Stimulated activated CD4-positive, alpha-beta T cell treated with anti-CD3 and anti-CD28 coated beads, Interleukin-15, amount 100 ng/mL, for 1 hour (primary cell): ENCODE results near the gene POC1B.
"Not testable (repeated sequence)": the region's sequence is repeated elsewhere in the genome, so short reads cannot be mapped to it uniquely, and the experiment has no call there.

ENCODE experiments used
- DNase-seq, 2 donors: peaks; one replicate each; pipeline ENCODE4 v3.0.0-alpha.2; 2020; ENCODE audit warnings: low read depth in 1 of 2, low spot score in 1 of 2

The POC1B gene

GRCh38 chr12:89468017-89468416 is 57.8 kb downstream of the POC1B start:
- DNase-seq = no peak

DNA sequence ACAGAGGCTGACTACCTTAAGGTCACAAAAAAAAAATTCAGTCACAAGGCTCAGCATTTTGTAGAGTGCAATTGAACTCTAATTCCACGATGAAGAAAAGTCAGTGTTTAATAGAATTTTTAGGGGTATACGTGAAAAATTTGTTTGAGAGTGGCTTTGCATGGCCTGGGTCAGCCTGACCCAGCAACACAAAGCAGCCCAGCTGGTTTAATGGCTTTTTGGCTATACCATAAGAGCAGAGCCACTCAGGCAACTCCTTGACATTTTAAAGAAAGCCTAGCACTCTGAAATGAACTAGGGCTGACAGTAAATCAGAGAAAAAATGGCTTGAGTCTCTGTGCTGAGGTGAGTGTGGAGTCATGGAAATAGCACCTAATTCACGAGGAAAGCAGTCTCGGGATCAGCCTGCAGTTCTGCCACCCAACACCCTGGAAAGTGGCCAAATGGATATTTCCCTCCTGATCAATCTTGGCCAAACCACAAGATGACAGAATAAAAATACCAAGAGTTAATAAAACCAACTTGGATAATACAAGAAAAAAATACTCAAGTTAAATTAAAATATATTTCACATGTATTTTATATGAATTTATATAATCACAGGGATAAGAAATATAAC is 60.8 kb downstream of the POC1B start:
- DNase-seq = no peak

GRCh38 chr12:89461649-89462612 is 63.9 kb downstream of the POC1B start:
- DNase-seq = no peak

GRCh38 chr12:89461190-89461589 is 64.7 kb downstream of the POC1B start:
- DNase-seq = no peak

GRCh38 chr12:89459279-89459678 is 66.6 kb downstream of the POC1B start:
- DNase-seq = not testable (repeated sequence)

DNA sequence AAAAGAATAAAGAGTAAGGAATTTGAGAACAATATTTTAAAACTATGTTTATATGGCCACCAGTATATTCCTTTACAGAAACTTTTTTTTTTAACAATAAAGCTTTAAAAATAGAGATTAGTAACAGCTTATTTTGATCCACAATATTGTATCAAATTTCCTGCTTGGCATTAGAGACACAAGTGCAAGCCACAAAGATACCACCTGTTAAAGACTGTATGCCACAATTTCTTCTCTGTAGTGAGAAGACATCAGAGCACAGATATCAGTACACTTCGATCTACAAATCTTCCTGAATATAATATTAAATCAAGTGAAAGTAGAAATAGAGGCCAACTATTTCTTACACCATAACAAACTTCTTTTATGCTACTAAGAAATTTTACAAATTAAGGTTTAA is 69.3 kb downstream of the POC1B start:
- no peak for DNase-seq

DNA sequence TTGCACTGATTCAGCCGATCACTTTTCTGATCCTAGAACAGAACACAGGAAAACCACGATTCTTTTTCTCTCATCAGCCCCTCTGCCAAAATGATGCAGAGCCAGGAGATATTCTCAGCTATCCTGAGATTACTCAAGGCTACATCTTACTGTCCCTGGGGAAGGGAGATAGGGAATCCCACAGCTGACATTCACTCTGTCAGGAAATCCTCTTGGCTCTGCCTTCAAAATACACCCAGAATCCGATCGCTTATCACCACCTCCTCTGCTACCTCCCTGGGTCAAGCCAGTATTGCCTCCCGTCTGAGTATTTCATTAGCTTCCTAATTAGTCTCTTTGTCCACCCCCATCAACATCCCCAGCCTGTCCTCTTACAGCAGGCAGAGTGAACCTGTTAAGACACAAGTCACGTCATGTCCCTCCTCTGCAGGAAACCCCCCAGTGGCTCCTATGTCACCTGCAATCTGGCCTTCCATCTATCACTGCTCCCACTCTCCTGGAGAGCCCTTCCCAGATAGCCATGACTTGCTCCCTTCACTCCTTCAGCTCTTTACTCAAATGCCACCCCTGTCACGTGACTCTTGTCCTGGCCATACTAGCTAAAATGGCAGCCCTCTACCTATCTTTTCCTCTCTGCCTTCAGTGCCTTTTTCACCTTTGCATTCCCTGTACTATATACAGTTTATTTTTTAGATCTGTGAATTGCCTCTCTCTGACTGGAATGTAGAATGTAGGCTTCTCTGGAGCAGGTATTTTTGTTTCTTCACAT is 71.6 kb downstream of the POC1B start:
- DNase-seq = no peak

DNA sequence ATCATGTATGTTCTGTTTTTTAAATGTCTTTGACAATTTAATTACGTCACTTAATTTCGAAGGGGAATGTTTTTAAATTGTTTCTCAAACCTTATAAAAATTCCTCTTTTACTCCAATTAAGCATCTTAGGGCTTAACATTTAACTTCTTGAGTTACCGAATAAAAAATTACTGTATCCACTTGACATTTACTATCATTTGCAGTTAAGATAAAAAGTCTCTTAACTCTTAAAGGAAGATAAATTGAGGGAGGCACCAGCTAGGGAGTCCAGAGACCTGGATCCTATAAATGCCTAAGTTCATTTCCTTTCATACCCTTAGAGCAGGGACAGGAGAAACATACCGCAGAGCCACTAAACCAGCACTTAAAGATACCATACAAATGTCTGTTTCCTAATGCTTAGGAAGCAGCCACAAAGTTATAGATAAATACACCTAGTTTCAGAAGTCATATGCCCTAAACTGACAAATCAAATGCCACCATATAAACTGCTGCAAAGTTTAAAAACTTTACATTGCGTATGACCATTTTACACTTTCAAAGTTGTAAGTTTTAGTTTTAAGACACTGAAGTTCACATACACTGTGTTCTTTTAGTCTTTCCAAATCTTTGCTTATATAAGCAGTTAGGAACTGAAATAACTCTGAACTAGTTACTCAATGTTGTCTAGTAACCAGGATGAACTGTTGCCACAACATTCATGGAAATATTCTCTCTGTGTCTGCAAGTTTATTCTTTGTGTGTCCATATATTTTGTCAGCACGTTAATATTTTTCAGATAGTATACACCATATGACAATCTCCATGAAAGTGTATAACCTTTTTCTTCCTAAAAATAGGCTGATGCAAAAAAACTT is 72.5 kb downstream of the POC1B start:
- DNase-seq = no peak

DNA sequence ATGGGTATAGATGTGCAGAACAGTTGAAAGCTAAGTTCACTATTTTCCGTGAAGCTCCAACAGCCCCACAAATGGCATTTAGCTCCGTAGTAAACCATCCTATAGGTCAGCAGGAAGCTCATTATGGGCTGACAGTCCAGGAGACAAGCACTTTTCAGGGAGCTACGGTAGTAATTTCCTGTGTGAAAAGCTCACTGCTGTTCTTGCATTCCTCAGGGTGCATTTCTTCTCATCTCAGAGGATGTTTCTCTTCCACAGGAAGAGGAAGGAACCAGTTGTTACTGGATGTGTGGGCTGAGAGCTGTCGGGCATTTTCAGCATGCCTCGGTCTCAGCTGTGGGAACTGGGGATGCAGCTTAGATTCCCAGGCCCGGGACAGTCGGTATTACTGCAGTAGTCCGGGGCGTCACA is 74.0 kb downstream of the POC1B start:
- DNase-seq = no peak

GRCh38 chr12:89450907-89451306 is 74.9 kb downstream of the POC1B start:
- no peak for DNase-seq

GRCh38 chr12:89448951-89449371 is 76.9 kb downstream of the POC1B start:
- no peak for DNase-seq

DNA sequence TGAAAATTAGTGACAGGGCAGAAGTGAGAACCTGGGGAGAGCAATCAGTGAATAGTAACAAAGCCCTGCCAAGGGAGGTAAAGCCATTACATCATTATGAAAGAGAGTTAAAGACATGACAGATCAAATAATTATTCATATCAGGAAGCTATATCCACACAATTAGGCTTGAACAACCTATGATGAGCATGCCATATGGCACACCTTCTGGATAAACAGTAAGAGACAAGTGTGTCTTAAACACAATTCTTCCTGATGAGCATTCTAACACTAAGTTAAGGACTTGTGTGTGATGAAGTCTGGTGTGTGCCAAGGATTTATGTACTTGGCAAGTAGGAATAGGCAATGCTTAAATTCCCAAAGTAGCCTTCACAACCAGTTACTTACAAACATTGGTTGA is 77.3 kb downstream of the POC1B start:
- DNase-seq = no peak

GRCh38 chr12:89439941-89440340 is 85.9 kb downstream of the POC1B start:
- DNase-seq = no peak

GRCh38 chr12:89437231-89437630 is 88.6 kb downstream of the POC1B start:
- no peak for DNase-seq

GRCh38 chr12:89436062-89436461 is 89.8 kb downstream of the POC1B start:
- no peak for DNase-seq

DNA sequence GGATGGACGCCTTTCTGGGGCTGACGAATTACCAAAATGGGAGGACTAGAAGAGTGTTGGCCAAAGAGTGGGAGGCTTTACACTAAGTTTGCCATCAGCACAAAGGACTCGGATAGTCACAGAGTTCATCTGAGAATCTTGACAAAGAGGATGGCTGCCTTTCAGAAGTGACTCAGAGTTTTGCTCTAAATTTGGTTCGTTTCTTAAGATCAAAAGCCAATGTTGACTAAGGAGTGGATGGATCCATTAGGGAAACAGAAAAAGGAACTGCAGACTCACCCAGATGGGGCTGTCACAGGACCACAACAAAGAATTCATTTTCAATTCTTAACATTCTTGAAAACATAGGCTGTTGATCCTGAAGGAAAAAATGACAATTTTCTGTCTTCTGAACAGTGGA is 92.2 kb downstream of the POC1B start:
- DNase-seq = no peak

- no peak for DNase-seq
Measured at GRCh38 chr12:89432396-89432795, 93.5 kb downstream of the POC1B start.

DNA sequence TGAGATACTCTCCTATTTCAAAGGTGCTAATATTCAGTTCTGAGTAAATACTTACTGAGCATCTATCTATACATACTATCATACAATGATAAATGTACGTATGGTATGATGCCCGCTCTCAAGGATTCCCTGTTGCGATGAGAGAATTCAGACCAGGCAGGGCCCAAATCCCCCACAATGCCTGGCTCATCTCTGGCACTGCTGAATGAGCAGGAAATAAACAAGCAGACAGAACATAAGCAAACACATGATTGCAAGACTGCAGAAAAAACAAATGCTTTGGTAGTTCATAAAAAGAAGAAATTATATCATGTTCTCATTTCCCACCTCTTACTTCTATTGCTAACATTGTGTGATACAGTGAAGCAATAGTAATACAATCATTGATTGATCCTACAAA is 96.3 kb downstream of the POC1B start:
- DNase-seq = no peak

- DNase-seq = no peak
Measured at GRCh38 chr12:89427508-89428156, 98.2 kb downstream of the POC1B start.

DNA sequence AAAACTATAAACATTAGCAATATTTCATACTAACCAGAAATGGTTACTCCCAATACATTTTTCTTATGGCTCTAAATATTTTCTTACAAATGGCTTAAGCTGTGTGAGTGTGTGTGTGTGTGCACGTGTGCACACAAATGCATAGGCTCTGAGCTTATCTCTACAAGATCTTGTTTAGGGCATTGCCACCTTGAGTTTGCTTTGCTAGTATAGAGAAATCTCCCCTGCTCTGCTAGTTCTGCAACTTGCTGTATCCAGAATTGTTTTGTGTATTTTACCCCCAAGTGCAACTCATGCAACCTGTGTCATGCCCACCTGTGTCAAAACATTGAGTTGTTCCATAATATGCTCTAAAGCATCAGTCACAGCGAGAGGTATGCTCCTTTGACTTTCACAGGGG is 101.0 kb downstream of the POC1B start:
- no peak for DNase-seq
